ENCODE data around the gene SHF.

SHF gene

GRCh38 chr15:45162771-45163507 is 24.8 kb downstream of the SHF start:
- Histone ChIP-seq H3K9me3 (ENCODE audit: control insufficient read depth in 5 of 5, low read length in 5 of 5) (no peaks in the 10 kb centered on the region), H3K36me3 (ENCODE audit: control insufficient read depth in 5 of 5, insufficient read depth in 5 of 5, low read length in 5 of 5) (no peaks in the 10 kb centered on the region), H3K4me3 (ENCODE audit: low read depth in 1 of 5, low read length in 5 of 5) (no peak overlapping the region), H3K4me1 (ENCODE audit: control insufficient read depth in 5 of 5, insufficient read depth in 5 of 5, low read length in 5 of 5) (peaks cover 0 to 19% (median 14%) of the 10 kb centered on the region in 5 donors), H3K27me3 (ENCODE audit: control insufficient read depth in 5 of 5, insufficient read depth in 4 of 5, low read length in 5 of 5) (no peaks in the 10 kb centered on the region), H3K27ac (ENCODE audit: low read depth, low read length) (no peak overlapping the region), H3K9ac (ENCODE audit: low read length in 5 of 5) (no peak overlapping the region)

DNA sequence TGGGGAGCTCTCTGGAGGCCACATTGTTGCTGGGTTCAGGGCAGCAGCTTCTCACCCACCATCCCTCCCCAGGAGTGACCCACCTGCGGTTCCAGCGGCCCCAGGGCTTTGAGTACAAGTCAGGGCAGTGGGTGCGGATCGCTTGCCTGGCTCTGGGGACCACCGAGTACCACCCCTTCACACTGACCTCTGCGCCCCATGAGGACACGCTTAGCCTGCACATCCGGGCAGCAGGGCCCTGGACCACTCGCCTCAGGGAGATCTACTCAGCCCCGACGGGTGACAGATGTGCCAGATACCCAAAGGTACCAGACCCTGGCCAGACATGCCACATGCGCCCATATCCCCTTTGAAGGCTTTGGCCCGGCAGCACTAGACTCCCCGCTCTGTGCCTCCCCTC is 26.1 kb downstream of the SHF start:
- Histone ChIP-seq H3K4me3 (ENCODE audit: low read depth in 1 of 5, low read length in 5 of 5) (no peak overlapping the region), H3K9me3 (ENCODE audit: control insufficient read depth in 5 of 5, low read length in 5 of 5) (no peaks in the 10 kb centered on the region), H3K4me1 (ENCODE audit: control insufficient read depth in 5 of 5, insufficient read depth in 5 of 5, low read length in 5 of 5) (peaks cover 0 to 14% (median 10%) of the 10 kb centered on the region in 5 donors), H3K9ac (ENCODE audit: low read length in 5 of 5) (no peak overlapping the region), H3K27ac (ENCODE audit: low read depth, low read length) (no peak overlapping the region), H3K36me3 (ENCODE audit: control insufficient read depth in 5 of 5, insufficient read depth in 5 of 5, low read length in 5 of 5) (no peaks in the 10 kb centered on the region), H3K27me3 (ENCODE audit: control insufficient read depth in 5 of 5, insufficient read depth in 4 of 5, low read length in 5 of 5) (no peaks in the 10 kb centered on the region)

DNA sequence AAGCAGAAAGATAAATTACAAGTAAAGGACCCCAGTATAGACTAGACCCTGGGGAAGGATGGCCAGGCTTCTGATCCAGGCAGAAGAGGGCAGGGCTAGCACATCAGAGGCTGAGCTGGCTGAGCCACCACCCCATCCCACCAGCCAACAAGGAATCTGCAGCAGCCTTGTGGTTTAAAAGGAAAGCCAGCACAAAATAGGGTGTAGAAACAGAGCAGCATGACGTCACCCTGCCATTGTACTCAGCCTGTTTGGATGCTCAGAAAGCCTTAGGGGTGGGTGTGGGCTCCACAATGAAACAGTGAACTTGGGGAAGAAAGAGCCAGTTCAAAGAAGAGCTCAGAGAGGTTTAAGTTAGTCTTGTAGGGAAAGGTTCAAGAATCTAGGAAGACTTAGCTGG is 29.8 kb downstream of the SHF start:
- Histone ChIP-seq H3K27me3 (ENCODE audit: control insufficient read depth in 5 of 5, insufficient read depth in 4 of 5, low read length in 5 of 5) (no peaks in the 10 kb centered on the region), H3K4me3 (ENCODE audit: low read depth in 1 of 5, low read length in 5 of 5) (no peak overlapping the region), H3K9me3 (ENCODE audit: control insufficient read depth in 5 of 5, low read length in 5 of 5) (no peaks in the 10 kb centered on the region), H3K9ac (ENCODE audit: low read length in 5 of 5) (no peak overlapping the region), H3K4me1 (ENCODE audit: control insufficient read depth in 5 of 5, insufficient read depth in 5 of 5, low read length in 5 of 5) (no peaks in the 10 kb centered on the region), H3K27ac (ENCODE audit: low read depth, low read length) (no peak overlapping the region), H3K36me3 (ENCODE audit: control insufficient read depth in 5 of 5, insufficient read depth in 5 of 5, low read length in 5 of 5) (no peaks in the 10 kb centered on the region)

- Histone ChIP-seq H3K27ac (ENCODE audit: low read depth, low read length) (no peak overlapping the region), H3K4me3 (ENCODE audit: low read depth in 1 of 5, low read length in 5 of 5) (no peak overlapping the region), H3K9me3 (ENCODE audit: control insufficient read depth in 5 of 5, low read length in 5 of 5) (no peaks in the 10 kb centered on the region), H3K9ac (ENCODE audit: low read length in 5 of 5) (peak overlapping the region in 1 of 5 donors; percentile 28), H3K36me3 (ENCODE audit: control insufficient read depth in 5 of 5, insufficient read depth in 5 of 5, low read length in 5 of 5) (peaks cover 0 to 7% (median 4%) of the 10 kb centered on the region in 5 donors), H3K27me3 (ENCODE audit: control insufficient read depth in 5 of 5, insufficient read depth in 4 of 5, low read length in 5 of 5) (no peaks in the 10 kb centered on the region), H3K4me1 (ENCODE audit: control insufficient read depth in 5 of 5, insufficient read depth in 5 of 5, low read length in 5 of 5) (no peaks in the 10 kb centered on the region)
Observed at GRCh38 chr15:45156744-45157455, 30.9 kb downstream of the SHF start.

- H3K27me3 ChIP-seq (ENCODE audit: control insufficient read depth in 5 of 5, insufficient read depth in 4 of 5, low read length in 5 of 5) = no peaks in the 10 kb centered on the region
- H3K4me1 ChIP-seq (ENCODE audit: control insufficient read depth in 5 of 5, insufficient read depth in 5 of 5, low read length in 5 of 5) = no peaks in the 10 kb centered on the region
- no peak overlapping the region for H3K9ac ChIP-seq (ENCODE audit: low read length in 5 of 5)
- H3K27ac ChIP-seq (ENCODE audit: low read depth, low read length) = no peak overlapping the region
- H3K4me3 ChIP-seq (ENCODE audit: low read depth in 1 of 5, low read length in 5 of 5) = no peak overlapping the region
- H3K9me3 ChIP-seq (ENCODE audit: control insufficient read depth in 5 of 5, low read length in 5 of 5) = no peaks in the 10 kb centered on the region
- peaks cover 0 to 11% (median 8%) of the 10 kb centered on the region in 5 donors for H3K36me3 ChIP-seq (ENCODE audit: control insufficient read depth in 5 of 5, insufficient read depth in 5 of 5, low read length in 5 of 5)
Observed at GRCh38 chr15:45155739-45156138, 32.0 kb downstream of the SHF start.

DNA sequence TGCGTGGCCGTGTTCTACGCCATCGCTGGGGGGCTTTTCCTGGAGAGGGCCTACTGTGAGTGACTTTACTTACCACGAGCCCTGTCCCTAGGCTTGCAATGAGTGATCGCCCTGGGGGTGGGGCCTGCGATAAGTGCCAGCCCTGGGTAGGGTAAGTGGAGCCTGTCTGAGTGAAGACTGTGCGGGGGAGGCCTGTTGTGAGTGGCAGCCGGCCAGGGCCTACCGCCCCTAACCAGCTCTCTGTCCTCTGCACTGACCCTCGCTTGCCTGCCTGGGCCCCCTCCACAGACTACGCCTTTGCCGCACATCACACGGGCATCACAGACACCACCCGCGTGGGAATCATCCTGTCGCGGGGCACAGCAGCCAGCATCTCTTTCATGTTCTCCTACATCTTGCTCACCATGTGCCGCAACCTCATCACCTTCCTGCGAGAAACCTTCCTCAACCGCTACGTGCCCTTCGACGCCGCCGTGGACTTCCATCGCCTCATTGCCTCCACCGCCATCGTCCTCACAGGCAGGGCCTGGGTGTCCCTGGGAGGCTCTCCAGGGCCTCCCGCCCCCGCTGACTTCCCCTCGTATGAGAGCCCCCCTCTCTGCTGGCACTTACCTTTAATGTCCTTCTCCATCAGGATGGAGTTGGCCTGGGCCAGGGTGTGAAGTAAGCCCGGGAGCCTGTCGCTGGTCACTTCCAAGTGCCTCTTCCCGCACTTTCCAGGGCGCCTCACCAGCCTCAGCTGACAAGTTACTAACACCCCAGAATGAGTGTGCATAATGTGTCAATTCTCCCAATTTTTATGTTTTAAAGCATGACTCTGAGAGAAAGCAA is 35.6 kb downstream of the SHF start:
- peaks cover 0 to 13% (median 8%) of the 10 kb centered on the region in 5 donors for H3K36me3 ChIP-seq (ENCODE audit: control insufficient read depth in 5 of 5, insufficient read depth in 5 of 5, low read length in 5 of 5)
- no peaks in the 10 kb centered on the region for H3K27me3 ChIP-seq (ENCODE audit: control insufficient read depth in 5 of 5, insufficient read depth in 4 of 5, low read length in 5 of 5)
- no peaks in the 10 kb centered on the region for H3K4me1 ChIP-seq (ENCODE audit: control insufficient read depth in 5 of 5, insufficient read depth in 5 of 5, low read length in 5 of 5)
- no peak overlapping the region for H3K27ac ChIP-seq (ENCODE audit: low read depth, low read length)
- no peak overlapping the region for H3K9ac ChIP-seq (ENCODE audit: low read length in 5 of 5)
- no peaks in the 10 kb centered on the region for H3K9me3 ChIP-seq (ENCODE audit: control insufficient read depth in 5 of 5, low read length in 5 of 5)
- H3K4me3 ChIP-seq (ENCODE audit: low read depth in 1 of 5, low read length in 5 of 5) = no peak overlapping the region

- no peak overlapping the region for H3K4me3 ChIP-seq (ENCODE audit: low read depth in 1 of 5, low read length in 5 of 5)
- H3K27ac ChIP-seq (ENCODE audit: low read depth, low read length) = no peak overlapping the region
- no peak overlapping the region for H3K9ac ChIP-seq (ENCODE audit: low read length in 5 of 5)
- no peaks in the 10 kb centered on the region for H3K27me3 ChIP-seq (ENCODE audit: control insufficient read depth in 5 of 5, insufficient read depth in 4 of 5, low read length in 5 of 5)
- peaks cover 0 to 13% (median 8%) of the 10 kb centered on the region in 5 donors for H3K36me3 ChIP-seq (ENCODE audit: control insufficient read depth in 5 of 5, insufficient read depth in 5 of 5, low read length in 5 of 5)
- no peaks in the 10 kb centered on the region for H3K4me1 ChIP-seq (ENCODE audit: control insufficient read depth in 5 of 5, insufficient read depth in 5 of 5, low read length in 5 of 5)
- no peaks in the 10 kb centered on the region for H3K9me3 ChIP-seq (ENCODE audit: control insufficient read depth in 5 of 5, low read length in 5 of 5)
Observed at GRCh38 chr15:45150997-45151396, 36.8 kb downstream of the SHF start.

DNA sequence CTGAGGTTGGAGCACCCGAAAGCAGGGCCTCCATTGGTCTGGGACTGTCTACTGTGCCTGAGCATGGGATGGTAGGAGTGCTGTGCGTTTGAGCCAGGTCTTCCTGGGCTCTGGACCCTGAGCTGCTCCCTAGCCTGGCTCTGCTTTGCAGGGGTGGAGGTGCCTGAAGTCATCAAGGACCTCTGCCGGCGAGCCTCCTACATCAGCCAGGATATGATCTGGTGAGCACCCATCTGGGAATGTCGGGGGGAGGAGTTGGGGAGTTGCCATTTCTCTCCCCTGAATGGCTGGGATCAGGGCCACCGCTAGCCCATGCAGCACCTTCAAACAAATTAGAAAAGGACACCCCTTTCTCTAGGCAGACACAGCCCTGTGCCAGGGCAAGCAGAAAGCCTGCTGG is 37.3 kb downstream of the SHF start:
- H3K9me3 ChIP-seq (ENCODE audit: control insufficient read depth in 5 of 5, low read length in 5 of 5) = no peaks in the 10 kb centered on the region
- H3K4me1 ChIP-seq (ENCODE audit: control insufficient read depth in 5 of 5, insufficient read depth in 5 of 5, low read length in 5 of 5) = no peaks in the 10 kb centered on the region
- H3K4me3 ChIP-seq (ENCODE audit: low read depth in 1 of 5, low read length in 5 of 5) = no peak overlapping the region
- peaks cover 0 to 13% (median 8%) of the 10 kb centered on the region in 5 donors for H3K36me3 ChIP-seq (ENCODE audit: control insufficient read depth in 5 of 5, insufficient read depth in 5 of 5, low read length in 5 of 5)
- no peak overlapping the region for H3K9ac ChIP-seq (ENCODE audit: low read length in 5 of 5)
- H3K27ac ChIP-seq (ENCODE audit: low read depth, low read length) = no peak overlapping the region
- no peaks in the 10 kb centered on the region for H3K27me3 ChIP-seq (ENCODE audit: control insufficient read depth in 5 of 5, insufficient read depth in 4 of 5, low read length in 5 of 5)

DNA sequence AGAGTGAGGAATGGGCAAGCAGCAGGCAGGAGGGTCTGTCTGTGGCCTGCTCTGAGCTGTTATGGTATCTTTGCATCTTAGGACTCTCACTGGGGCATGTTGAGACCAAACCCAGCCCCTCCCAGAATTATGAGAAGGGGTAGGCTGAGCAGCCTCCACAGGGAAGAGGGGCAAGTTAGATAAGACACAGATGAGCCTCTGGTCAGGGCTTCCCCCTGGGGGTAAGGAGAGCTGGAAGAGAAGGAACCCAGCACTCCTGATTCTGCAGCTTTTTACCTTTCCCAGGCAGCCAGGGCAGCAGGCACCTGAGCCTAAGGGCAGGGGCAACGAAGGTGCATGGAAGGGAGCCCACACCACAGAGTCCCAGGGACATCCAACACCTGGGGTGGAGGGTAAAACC is 38.7 kb downstream of the SHF start:
- Histone ChIP-seq H3K4me1 (ENCODE audit: control insufficient read depth in 5 of 5, insufficient read depth in 5 of 5, low read length in 5 of 5) (no peaks in the 10 kb centered on the region), H3K9ac (ENCODE audit: low read length in 5 of 5) (no peak overlapping the region), H3K27me3 (ENCODE audit: control insufficient read depth in 5 of 5, insufficient read depth in 4 of 5, low read length in 5 of 5) (no peaks in the 10 kb centered on the region), H3K27ac (ENCODE audit: low read depth, low read length) (no peak overlapping the region), H3K9me3 (ENCODE audit: control insufficient read depth in 5 of 5, low read length in 5 of 5) (no peaks in the 10 kb centered on the region), H3K36me3 (ENCODE audit: control insufficient read depth in 5 of 5, insufficient read depth in 5 of 5, low read length in 5 of 5) (peaks cover 0 to 13% (median 8%) of the 10 kb centered on the region in 5 donors), H3K4me3 (ENCODE audit: low read depth in 1 of 5, low read length in 5 of 5) (no peak overlapping the region)
